Measurements from ENCODE around the gene PTGR3.

PTGR3 gene
- total RNA-seq: 25.8 to 48.9 (median 30.4) reads per million in 4 donors

DNA sequence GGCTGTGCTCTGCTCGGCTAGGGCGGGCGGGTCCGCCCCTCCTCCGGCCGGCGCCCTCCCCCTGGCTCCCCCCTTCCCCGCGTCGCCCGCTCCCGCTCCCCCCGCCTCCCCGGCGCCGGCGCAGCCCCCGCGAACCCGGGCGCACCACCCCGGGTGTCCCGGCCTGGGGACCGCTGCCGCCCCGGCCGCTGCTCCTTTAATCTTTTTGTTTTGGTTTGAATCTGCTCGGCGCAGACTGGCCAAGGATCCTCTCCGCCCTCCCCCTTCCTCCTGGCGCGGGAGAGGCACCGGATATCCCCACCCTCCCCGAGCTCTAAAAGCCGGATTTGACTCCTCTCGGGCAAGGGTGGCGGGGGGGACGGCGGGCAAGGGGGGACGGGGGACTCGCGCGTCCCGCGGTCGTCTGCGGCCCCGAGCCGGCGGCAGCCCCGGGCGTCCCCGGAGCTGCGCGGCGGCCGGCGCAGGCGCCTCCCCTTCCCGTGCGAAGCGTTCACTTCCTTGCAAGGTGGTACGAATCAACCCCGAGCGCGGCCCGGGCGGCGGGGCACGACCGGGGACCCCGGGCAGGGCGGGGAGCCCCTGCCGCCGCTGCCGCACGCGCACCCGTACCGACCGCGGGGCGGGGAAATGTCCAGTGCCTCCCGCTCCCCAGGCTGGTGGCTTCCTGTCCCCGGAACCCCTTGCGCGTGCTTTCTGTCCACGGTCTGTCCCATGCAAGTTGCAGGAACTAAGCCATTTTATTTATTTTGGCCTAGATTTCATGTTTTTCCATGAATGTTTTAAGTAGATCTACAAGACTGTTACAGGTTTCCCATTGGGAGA lies at the start of gene PTGR3:
Gene PTGR3 (minus strand): TSS at position 11 of the 822 bp plus-strand sequence. CDS start 81 bp downstream, outside the sequence.
- peak; percentile 52 to 90 (median 68) for DNase-seq

DNA sequence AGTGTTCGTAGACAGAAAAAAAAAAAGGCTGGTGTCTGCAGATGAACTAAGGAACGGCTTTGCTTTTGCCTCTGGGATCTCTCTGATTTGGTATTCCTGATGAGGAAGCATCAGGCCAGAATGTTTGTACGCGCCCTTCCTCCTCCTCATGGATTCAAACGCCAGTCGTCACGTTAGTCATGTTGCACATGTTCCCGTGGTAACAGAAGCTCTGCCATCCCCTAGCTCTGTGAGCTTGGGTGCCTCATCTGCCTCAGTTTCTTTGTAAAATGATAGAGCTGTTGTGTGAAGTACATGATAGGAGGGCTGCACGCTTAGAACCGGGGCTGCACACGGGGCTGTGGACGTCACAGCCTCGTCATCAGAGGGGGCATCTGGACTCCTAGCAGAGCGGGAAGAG lies 48.7 kb upstream of the PTGR3 start:
- no peak for DNase-seq

DNA sequence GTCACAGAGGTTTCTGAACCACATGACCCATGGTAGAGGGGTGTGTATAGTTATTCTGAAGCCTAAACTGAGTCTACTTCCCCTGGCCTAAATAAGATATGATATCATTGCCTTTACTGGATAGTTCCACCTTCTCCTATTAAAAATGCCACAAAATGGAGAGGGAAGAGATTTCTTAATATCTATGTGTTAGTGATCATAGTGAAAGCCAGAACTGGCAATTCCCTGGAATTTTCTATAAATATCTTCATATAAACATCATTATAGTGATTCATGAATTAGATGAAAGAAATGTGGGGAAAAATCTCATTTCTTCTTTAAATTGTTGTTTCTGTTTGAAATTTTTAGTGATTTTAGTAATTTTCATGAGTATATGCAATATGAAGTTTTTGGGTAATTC lies 47.4 kb upstream of the PTGR3 start:
- no peak for DNase-seq

DNA sequence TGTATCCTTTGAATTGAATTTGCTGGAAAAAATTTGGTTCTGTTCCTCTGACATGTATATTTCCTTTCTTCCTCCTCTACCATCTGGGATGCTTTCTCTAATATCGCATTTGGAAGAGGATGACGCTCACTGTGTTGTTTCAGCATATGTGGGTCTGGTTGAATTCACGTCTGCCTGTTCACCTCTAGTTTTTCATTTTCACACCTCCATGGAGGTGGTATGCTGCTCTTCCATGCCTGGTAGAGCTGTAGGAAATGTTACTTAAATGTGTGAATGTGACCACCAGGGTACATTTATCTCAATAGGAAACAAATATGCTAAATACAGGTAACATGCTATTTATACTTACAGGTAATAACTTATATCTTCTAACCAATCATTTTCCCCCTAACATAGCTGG lies 46.2 kb upstream of the PTGR3 start:
- DNase-seq: no peak

DNA sequence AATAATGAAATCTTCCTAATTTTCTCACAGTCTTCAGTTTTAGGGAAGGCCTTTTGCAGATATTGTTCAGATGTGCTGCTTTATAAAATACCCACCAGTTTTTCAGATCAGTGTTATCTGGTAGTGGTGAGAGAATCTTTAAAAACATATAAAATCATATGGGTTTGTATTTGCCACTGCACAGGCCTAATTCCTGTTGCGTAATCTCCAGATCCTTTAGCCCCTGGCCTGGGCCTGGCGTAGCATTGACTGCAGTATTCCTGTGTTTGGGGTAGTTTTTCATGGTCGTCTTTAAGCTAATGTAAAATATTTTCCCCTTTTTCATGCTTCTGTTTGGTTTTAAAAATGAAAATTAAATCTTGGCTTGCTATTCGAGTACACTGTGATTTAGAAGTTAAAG lies 44.8 kb upstream of the PTGR3 start:
- DNase-seq: no peak

GRCh38 chr18:75253043-75253442 lies 44.1 kb upstream of the PTGR3 start:
- no peak for DNase-seq

- DNase-seq: no peak
Measured at GRCh38 chr18:75252136-75252535, 43.2 kb upstream of the PTGR3 start.

GRCh38 chr18:75251466-75251865 lies 42.5 kb upstream of the PTGR3 start:
- DNase-seq: no peak

GRCh38 chr18:75250471-75250821 lies 41.5 kb upstream of the PTGR3 start:
- no peak for DNase-seq

GRCh38 chr18:75249672-75250470 lies 40.9 kb upstream of the PTGR3 start:
- peak in 1 of 5 donors; percentile 29 for DNase-seq

- no peak for DNase-seq
Measured at GRCh38 chr18:75249175-75249518, 40.2 kb upstream of the PTGR3 start.

DNA sequence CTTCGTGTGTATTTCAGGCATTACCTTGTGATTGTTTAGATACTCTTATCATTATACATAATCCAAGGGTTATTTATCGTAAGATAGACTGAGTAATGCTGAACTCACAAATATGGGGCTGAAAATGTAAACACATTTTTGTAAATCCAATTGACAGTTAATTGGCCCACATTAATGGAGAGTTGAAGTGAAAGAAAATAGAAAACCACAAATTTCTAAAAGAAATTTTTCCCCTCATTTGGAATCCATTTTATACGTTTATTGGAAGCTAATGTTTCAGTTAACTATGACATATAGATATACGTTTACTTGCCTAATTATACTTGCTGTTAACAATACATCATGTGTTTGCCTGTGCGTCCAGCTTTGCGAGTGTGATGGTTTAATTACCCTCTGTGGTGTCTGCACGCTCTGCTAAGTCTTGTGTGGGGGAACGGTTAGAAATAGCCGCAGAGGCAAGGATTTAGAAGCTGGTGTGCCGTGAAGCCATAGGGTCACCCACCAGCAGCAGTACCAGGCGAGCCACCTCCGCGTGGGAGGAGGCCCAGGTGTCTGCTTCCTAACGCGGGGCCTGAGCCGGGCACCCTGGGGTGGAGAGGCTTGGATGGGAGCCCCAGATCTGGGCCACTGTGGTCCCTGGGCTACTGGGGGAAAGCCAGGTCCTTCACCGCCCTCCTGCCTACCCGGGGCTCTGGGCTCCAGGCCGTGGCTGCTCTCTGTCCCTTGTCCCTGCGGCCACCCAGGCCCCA lies 39.7 kb upstream of the PTGR3 start:
- no peak for DNase-seq

GRCh38 chr18:75247611-75248421 lies 38.9 kb upstream of the PTGR3 start:
- peak in 1 of 5 donors; percentile 52 for DNase-seq

DNA sequence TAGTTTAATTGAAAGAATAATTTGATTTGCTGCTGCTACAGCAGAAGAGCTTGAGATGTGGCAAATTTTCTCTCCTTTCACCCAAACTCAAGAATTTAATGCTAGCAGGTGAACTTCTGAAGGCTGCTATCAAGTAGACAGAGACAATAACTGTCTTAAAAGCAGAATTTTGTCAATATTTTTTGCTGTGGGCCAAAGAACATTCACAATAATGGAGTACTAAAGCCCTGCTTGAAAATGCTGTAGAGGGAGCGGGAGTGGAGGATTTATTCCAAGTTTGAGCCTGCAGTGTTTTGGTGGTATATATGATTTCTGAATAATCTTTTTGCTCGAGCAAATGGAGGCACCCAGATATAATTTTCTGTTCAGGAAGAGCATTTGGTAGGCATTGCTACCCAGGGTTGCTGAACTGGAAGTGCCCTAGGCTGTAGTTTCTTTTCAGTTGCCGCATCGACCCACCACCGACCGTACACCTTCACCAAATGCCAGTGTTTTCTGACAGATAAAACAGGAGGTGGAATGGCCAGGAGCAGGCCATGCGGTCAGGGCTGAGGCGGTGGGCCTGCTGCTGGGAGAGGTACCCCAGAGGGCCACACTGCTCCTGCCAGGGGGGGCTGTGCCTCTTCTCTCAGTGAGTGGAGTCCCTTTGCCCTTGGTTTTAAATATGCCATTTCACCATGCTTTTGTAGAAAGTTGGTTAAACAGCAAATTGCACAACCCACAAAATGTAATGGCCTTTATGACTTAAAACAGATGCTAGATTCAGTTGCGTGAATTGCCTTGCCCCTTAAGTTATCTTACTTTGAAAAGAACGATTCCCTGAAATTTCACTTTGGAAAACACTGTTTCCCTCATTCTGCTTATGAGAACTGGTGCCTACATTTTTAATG lies 38.0 kb upstream of the PTGR3 start:
- DNase-seq: no peak

GRCh38 chr18:75244351-75245313 lies 35.7 kb upstream of the PTGR3 start:
- DNase-seq: peak in 1 of 5 donors; percentile 23

DNA sequence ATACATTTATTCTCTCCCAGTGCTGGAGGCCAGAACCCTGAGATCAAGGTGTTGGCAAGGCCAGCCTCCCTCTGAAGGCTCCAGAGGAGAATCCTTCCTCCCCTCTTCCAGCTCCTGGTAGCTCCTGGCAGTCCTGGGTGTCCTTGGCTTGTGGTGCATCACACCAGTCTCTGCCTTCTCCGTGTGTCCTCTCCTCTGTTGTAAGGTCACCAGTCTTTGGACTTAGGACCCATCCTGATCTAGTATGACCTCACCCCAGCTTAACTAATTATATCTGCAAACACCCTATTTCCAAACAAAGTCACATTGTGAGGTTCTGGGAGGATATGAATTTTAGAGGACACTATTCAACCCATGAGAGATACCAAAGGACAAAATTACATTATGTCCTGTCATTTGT lies 32.8 kb upstream of the PTGR3 start:
- no peak for DNase-seq

DNA sequence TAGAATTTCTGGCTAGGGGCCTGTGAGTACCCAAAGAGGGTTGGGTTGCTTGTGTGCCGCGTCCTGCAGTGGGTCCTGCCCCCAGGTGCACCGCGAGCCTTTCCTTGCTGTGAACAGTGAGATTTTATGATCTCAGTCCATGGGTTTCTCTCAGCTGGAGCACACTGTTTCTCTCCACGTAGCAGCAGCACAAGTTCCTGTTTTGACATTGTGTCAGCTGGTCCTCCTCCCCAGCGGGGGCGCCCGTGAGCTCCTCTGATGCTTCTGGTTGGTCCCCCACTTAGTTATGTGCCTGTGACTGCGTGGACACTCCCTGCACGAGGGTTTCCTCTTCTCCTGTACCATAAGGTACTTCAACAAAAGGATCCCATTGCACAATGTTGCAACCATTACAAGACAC lies 31.5 kb upstream of the PTGR3 start:
- DNase-seq: no peak

DNA sequence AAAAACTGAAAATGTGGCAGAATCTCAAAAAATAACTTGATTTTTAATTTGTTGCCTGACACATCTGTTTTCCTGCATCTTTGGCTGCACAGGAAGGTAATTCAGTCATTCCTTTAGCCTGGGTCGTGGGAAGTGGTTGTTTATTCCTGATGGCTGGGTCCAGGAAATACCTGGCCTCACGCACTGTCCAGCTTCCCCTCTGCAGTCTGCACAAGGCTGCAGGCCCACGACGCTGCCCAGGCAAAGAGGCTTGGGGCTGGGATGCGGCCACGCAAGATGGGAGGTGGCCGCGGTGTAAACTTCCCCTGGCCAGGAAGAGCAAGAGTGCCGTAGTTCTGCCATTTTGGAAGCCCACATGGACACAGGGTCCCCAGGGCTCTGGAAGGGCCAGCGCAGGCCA lies 29.8 kb upstream of the PTGR3 start:
- no peak for DNase-seq

GRCh38 chr18:75238100-75238499 lies 29.2 kb upstream of the PTGR3 start:
- no peak for DNase-seq

DNA sequence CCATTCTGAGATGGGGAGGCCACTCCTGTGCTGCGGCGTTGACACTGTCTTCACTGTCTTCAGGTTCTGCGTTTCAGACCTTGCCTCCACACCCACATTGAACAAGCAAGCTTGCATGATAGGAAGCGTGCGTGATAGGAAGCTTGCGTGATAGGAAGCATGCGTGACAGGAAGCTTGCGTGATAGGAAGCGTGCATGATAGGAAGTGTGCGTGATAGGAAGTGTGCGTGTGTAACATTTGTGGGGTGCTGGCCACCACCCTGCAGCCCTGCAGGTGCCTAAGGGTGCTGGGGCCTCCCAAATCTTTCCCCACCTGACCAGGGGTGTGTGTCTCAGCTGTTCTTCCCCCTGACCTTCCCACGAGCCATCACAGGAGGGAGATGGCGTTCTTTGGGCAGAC lies 27.0 kb upstream of the PTGR3 start:
- DNase-seq: no peak

Data from T-helper 1 cell (primary cell).